HS-27A (cell line): ENCODE measurements around the gene RABGAP1L.
"Not testable (repeated sequence)": the region's sequence is repeated elsewhere in the genome, so short reads cannot be mapped to it uniquely, and the experiment has no call there.

Source experiments
- DNase-seq: peaks from one replicate; pipeline ENCODE4 v3.0.0-alpha.2; 2012; ENCODE audit warnings: low read depth, missing footprints

The RABGAP1L gene

DNA sequence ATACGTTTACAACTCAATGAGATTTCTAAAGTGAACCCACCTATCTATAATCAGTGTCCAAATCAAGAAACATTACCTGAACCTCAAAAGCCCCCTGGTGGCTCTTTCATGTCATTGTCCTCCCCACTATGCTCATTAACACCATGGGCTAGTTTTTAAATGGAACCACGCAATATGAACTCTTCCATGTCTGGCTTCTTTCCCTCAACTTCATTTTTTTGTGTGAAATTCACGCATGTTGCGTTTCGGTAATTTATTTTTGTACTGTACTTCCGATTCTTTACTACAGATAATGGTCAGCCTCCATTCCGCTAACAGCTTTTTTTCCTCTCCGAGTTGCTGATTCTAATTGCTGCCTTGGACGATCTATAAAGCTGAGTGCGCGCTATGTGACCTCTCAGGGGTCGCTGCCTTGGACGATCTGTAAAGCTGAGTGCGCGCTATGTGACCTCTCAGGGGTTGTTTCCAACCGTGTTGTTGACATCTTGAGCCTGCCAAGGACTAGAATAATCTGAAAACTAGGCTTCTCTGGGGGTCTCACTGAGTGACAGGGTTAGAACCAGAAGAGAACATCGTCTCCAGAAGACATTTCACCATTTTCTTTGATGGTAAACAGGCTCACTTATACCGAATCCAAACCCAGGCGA lies 839.4 kb downstream of the RABGAP1L start:
- DNase-seq = no peak

DNA sequence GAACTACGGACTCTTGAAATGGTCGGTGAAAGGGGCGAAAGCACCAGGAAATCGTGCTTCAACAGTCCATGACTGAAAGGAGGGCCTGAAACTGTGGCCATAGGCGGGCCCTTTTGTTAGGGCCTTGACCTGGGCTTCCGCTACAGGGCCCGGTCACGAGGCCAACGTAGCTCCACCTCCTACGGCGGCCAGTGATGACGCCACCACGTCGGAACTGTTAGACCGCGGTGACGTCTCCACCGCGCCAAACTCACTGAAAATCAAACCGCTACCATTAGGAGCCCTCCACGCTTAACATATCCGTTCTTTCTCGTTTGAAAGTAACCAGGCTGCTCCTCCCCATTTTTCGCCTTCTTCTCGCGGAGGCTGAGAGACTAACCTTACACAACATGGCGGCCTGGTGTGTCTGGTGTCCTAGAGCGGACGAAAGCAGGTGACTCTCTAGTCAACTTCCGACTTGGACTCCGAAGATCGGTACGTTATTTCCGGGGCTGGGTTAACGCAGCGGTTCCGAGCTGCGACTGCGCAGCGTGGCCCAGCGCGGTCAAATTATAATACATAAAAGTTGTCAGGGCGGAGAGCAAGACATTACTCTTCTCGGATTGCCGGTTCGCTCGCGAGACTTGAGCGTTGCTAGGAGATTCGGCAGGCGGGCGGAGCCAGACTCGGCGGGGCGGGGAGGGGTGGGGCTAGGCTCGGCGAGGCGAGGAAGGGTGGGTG lies 840.1 kb downstream of the RABGAP1L start:
- peak; percentile 97 for DNase-seq

DNA sequence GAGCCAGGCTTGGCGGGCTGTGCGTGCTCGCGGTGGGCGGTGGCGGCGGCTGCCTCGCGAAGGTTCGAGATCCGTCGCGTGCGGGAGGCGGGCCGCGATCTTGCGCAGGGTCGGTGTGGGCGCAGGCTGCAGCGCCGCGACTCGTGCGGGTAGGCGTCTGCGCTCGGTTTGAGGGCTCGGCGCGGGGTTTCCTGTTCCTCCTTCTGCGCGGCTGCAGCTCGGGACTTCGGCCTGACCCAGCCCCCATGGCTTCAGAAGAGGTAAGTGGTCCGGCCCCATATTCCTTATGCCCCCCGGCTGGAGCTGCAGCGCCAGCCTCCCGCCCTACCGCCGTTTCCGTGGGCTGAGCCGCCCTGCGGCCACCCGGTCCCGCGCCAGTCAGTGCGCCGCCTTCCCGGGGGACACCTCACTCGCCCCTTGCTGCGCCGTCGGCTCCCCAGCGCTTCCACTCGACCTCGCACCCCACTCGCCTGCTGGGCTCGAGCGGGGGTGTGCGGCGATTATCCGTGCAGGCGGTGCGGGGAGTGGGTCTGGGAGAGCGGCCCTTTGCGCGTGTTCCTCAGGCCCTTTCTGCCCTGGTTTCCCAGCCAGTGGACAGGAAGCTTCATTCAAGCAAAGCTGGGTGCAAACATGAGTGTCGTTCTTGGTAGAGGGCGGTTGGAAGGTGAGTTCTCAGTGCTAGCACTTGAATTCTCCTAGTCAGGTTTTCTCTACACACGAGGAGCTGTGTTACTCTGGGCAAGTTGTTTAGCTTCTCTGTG lies 840.8 kb downstream of the RABGAP1L start, which contains the start of gene CACYBP:
Gene CACYBP (plus strand): TSS at position 12 of the 761 bp plus-strand sequence. CDS start 234 bp downstream, at position 246.
- no peak for DNase-seq

DNA sequence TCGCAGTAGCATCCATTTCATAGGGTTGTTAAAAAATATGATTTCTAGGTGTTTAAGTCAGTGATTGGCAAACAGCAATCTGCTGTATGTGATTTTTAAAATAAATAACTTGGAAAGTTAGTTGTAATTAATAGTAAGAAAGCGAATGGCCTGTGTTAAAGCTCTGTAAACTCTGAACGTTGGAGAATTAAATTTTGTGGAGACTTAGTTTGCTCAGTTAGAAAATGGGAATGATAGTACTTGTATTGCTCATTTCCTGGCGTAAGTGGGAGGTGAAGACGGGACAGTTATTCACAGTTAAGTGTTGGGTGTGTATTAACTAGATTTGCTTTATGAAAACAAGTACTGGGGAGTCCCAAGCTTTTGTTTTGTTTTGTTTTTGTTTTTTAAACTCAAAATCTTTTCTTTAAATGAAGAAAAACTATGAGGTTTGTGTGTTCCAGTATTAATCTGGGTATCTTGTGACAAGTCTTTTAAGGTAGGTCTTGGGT lies 841.4 kb downstream of the RABGAP1L start:
- DNase-seq = no peak

DNA sequence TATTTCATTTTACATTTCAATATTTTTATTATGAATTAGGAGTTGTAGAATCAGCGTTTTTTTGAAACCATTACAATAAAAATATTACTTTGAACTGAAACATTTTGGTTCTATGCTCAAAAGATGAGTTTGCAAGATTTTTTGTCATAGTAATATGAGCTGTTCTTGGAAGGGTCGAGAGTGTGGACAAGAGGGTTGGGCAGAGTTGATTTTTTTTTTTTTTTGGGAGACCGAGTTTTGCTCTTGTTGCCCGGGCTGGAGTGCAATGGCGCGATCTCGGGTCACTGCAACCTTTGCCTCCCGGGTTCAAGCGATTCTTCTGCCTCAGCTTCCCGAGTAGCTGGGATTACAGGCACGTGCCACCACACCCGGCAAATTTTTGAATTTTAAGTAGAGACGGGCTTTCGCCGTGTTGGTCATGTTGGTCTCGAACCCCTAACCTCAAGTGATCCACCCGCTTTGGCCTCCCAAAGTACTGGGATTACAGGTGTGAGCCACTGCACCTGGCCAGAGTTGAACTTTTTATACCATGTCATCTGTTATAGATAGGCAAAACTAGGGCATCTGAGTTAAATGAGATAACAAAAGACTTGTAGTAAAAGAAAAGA lies 843.7 kb downstream of the RABGAP1L start:
- no peak for DNase-seq

DNA sequence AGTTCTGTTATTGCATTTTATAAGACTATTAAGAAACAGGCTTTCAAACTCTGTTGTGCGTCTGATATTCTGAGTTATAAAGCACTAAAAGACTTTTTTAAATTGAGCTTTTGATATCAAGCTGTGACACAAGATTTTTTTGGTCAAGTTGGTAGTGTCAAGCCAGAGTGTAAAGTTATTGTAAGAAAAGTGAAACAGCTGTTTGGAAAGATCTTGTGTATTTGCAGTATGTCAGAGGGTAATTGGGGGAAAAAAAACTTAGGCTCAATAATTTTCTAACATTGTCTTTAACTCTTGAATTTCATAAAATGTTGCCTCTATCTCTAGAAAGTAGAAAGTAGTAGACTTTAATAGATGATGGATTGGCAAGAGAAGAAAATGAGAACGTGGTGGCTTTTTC lies 844.2 kb downstream of the RABGAP1L start:
- DNase-seq = no peak

DNA sequence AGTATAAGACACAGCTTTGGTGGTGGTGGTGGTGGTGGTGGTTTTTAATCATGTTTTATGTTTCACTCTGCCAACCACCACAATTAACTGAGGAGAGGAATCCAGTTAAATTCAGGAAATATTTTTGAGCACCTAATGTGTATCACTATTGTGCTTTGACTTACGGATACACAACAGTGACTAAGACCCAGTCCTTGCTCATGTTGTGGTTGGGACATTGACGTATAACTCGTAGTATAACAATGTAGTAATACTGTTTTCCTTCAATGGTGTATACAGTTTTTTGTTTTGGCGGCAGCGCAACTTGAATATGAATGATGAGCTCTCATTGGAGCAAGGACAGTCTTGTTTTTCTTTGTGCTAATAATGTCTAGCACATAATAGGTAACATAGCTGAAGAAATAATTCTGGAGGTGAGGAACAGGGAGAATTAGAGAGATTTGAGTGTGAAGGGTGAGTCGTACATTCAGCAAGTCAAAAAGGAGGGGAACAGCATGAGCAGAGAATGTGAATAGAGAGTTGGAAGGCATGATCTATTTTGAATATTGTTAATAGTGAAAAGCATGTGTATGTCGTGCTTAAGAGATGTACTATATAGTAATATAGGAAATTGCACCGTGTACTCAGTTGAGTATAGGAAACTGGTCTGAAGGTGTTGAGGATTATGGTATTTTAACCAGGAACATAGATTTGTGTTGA lies 845.9 kb downstream of the RABGAP1L start:
- no peak for DNase-seq

DNA sequence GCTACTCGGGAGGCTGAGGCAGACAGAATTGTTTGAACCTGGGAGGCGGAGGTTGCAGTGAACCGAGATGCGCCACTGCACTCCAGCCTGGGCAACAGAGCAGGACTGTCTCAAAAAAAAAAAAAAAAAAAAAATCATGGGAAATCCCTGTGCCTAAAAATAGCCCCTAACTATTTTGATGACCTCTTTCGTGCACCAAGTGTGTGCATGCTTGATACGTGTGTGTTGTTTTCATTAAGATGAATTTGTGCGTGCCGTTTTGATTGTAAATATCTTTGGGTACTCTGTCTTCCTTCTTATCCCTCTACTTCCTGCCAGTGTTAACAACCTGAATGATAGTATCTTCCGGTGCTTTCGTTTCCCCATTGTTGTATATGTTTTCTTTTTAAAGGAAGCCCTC lies 850.2 kb downstream of the RABGAP1L start:
- DNase-seq = no peak

DNA sequence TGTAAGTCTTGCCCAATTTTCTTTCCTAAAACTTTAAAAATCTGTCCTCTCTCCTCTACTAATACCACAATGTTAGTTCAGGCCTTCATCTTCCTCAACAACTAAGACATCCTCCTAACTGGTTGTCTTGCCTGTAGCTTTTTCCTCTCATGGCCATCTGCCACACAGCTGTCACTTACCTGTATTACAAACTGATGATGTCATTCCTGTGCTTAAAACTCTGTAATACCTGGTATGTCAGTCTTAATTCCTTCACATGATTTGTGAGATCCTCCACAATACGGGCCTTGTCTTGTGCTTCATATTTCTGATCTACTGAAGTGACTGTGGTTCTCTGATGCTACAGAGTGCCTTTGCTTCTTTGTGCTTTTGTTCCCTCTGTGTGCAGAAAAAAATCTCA lies 854.1 kb downstream of the RABGAP1L start:
- no peak for DNase-seq

DNA sequence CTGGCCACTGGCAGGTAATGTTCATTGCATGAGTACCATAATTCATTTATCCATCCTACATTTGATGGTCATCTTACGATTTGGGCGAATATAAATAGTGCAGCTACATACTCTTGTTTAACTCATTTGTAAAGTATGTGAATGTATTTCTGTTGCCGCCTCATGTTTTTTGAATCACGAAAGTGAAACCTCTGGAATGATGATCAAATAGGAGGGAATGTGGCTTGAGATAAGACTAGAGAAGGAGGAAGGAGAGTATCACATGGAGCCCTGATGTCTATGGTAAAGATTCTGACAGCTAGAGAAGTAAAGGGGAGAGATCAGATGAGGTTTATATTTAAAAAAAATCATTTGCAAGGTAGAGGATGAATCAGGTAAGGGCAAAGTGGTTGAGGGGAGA lies 855.9 kb downstream of the RABGAP1L start:
- no peak for DNase-seq

DNA sequence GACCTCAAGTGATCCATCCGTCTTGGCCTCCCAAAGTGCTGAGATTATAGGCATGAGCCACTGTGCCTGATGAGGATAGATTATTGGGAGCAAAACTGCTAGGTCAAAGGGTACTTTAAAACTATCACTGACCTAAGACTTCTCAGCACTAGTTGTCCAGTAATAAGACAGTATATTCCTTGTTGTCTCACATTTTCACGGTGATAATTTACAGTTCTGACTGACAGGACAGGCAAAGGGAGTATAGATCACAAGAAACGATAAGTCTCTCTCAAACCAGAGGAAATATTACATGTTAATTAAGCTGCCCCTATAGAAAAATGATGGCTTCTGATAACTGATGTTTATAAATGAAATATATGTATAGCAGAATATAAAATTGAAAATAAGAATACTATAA lies 860.2 kb downstream of the RABGAP1L start:
- no peak for DNase-seq

DNA sequence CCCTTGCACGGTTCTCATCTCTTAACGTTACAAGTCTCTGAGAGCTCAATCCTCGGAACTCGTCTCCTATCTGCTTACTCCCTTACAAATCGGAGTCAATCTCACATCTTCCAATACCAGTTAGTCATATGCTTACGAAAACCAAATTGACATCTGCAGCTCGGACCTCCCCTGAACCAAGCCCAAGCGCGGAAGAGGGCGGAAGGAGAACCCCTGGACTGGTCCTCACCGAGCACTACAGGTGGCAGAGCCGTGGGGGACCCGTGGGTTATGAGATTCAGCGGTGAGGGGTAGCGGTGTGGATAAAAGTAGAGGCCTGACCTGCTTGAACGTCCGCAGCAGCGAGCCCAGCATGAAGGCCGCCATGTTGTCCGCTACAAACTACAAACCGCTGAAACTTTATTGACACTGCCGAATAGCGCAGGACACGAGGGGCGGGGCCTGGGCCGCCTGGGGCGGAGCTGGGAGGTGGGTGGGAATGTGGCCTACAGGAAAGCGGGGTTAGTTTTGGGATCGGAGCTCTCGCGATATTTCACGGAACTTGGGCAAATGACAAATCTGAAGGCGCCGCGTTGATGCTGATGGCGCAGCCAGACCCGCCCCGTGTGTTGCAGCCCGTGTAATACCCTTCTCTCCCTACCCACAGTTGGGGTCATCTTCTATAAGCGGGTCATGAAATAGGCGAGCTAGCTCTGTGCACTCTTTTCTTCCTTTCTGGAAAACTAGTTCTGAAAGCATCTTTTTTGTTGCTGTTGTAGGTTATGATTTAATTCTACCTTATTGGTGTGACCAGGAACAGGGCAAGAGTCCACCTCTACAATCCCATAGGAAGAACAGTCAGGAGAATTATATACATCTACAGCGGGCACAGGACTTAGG lies 864.0 kb downstream of the RABGAP1L start, which contains the start of gene MRPS14:
Gene MRPS14 (minus strand): TSS at position 383 of the 879 bp plus-strand sequence. CDS start 17 bp downstream, at position 366.
- peak; percentile 92 for DNase-seq

DNA sequence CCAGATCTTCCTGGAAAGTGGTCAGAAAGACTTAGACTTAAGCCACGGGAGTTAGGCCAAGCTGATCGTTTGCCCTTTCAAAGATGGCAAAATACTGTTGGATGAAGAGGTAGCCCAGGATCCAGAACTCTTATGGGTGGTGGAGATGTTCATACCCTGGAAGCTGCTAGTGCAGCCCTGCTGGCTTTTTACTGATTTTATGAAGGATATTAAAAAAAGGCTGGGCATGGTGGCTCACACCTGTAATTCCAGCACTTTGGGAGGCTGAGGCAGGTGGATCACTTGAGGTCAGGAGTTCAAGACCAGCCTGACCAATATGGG lies 864.6 kb downstream of the RABGAP1L start:
- DNase-seq = not testable (repeated sequence)

DNA sequence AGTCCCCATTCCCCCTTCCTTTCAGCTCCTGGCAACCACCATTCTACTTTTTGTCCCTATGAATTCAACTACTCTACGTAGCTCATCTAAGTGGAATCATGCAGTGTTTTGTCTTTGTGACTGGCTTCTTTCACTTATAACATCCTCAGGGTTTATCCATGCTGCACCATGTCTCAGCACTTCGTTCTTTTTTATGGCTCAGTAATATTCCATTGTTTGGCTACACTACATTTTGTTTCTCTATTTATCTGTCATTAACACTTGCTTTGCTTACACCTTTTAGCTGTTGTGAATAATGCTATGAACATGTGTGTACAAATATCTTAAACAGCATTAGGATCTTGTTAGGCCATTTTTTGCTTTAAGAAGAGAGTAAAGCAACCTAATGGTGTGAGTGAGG lies 865.5 kb downstream of the RABGAP1L start:
- no peak for DNase-seq

DNA sequence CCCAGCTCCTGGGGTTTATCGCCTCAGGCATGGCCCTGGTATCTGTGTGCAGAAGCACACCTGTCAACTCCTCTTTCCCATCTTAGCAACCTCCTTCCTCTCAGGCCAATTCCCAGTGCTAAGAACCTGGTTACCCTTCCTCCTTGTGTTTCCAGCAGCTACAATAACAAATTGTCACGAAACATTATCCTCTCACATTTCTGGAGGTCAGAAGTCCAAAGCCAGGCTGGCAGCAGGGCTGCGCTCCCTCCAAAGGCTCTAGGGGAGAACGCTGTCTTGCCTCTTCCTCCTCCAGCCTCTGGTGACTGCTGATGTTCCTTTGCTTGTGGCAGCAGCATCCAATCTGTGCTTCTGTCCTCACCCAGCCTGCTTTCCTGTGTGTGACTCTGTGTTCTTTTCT lies 874.6 kb downstream of the RABGAP1L start:
- no peak for DNase-seq

DNA sequence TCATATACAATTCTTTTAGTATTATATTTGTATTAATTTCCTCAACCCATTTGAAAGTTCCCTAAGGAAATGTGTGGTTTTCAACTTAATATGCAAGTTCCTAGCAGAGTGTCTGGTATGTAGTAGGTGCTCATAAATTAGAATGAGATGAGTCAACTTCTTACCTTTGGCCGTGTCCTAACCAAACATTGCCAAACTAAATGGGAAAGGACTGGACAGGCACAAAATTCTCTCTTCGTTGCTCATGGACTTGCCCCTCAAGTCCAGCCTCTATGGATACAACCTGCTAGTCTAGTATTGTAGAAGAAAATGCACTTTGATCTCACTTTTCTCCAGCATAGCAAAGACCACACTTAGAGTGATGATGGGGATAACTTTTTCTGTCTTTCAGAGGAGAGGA lies 875.5 kb downstream of the RABGAP1L start:
- DNase-seq = no peak

DNA sequence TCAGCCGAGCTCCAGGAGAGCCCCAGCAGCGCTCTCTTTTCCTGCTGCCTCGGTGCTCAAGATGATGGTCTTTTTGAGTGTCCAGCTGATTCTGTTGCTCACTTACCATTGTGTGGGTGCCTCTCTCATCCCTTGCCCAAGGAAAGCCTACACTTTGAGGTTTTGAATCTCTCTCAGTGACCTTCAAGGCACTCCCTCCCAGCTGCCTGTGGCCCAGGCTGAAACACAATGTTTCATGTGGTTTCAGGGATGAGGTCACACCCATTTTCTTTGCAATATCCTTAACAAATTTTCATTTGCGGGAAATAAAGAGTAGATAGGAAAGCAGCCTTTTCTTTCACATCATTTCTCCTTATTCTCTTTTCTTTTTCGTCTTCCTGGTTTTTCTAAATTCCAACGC lies 876.5 kb downstream of the RABGAP1L start:
- DNase-seq = no peak

DNA sequence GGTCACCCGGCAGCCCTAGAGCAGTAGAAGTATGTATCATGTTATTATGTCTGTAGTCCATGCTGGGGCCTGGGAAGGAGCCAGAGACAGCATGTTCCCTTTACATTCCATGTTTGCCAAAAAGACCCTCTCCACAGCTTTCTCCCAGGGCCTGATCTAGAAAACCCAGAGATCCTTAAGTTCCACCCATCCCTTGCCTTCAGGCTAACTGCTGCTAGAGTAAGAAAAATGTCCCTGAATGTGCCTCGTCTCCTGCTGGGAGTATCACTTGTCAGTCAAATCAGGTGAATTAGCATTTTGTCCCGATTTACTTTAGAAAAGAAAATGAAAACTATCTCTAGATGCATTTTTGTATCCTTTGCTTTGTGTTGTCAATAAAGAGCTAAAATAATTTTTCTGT lies 877.2 kb downstream of the RABGAP1L start:
- no peak for DNase-seq

DNA sequence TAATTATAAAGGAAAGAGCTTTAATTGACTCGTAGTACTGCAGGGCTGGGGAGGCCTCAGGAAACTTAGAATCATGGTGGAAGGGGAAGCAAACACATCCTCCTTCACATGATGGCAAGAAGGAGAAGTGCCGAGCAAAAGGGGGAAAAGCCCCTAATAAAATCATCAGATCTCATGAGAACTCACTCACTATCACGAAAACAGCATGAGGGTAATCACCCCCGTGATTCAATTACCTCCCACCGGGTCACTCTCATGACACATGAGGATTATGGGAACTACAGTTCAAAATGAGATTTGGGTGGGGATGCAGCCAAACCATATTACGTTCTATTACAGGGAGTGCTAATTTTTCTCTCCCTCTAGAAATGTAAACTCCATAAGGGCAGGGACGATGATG lies 878.1 kb downstream of the RABGAP1L start:
- DNase-seq = no peak

DNA sequence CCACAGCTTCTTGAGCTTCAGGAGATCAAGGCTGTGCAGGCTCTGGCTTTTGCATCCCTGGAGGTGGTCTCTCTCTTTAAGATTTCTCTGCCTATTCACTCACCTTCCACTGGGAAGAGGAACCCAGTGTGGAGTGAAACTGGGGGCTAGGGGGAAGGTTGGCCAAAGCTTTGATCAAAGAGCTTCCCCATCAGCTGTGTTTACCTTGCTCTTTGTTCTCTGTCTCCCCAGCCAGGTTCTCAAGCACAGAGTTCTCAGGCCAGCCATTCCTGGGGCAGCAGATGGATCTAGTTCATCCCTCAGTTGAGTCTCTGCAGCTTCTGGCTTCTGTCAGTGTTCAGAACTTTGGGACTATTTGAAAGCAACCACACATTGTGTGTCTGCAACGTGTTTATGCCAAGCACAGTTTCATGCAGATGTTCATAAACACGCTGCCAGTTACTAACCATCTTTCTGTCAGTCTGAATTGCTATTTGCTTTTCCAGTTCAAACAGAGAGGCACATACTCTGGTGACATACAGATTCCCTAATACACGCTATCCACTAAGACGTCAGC lies 881.1 kb downstream of the RABGAP1L start:
- DNase-seq = no peak
